ENCODE measurements around the gene SFSWAP. TPM values are rescaled to one million over a fixed set of nuclear protein-coding genes. Genes with fewer than 3 reads are reported as not detected.
A peak's percentile ranks its signal among the peaks of the same experiment; 100 is the strongest.
"Not testable (repeated sequence)": the region's sequence is repeated elsewhere in the genome, so short reads cannot be mapped to it uniquely, and the experiment has no call there.

Gene SFSWAP
- total RNA-seq, 2 donors from 2014 or later = 44.7 to 55.8 TPM

- Mint-ChIP-seq H3K4me1 (peaks cover 5% of the 10 kb centered on the region), H3K27ac (no peak overlapping the region), H3K27me3 (no peaks in the 10 kb centered on the region), H3K4me3 (no peak overlapping the region), H3K9me3 (no peaks in the 10 kb centered on the region), H3K36me3 (ENCODE audit: low read depth) (peaks cover 94% of the 10 kb centered on the region)
- ATAC-seq (replicated peaks) = no peak
Observed at GRCh38 chr12:131765961-131766360, 55.1 kb downstream of the SFSWAP start.

- Mint-ChIP-seq H3K4me3 (no peak overlapping the region), H3K27ac (no peak overlapping the region), H3K27me3 (no peaks in the 10 kb centered on the region), H3K36me3 (ENCODE audit: low read depth) (peaks cover 94% of the 10 kb centered on the region), H3K9me3 (no peaks in the 10 kb centered on the region), H3K4me1 (no peaks in the 10 kb centered on the region)
- no peak for ATAC-seq (replicated peaks)
Observed at GRCh38 chr12:131766382-131767107, 55.7 kb downstream of the SFSWAP start.

GRCh38 chr12:131770120-131770519, 59.2 kb downstream of the SFSWAP start:
- ATAC-seq (replicated peaks) = no peak
- Mint-ChIP-seq H3K4me3 (no peak overlapping the region), H3K9me3 (no peaks in the 10 kb centered on the region), H3K27me3 (no peaks in the 10 kb centered on the region), H3K36me3 (ENCODE audit: low read depth) (peaks cover 95% of the 10 kb centered on the region), H3K27ac (no peak overlapping the region), H3K4me1 (peaks cover 14% of the 10 kb centered on the region)

GRCh38 chr12:131771965-131772364, 61.1 kb downstream of the SFSWAP start:
- Mint-ChIP-seq H3K27me3 (no peaks in the 10 kb centered on the region), H3K4me3 (no peak overlapping the region), H3K27ac (peak overlapping the region; percentile 82), H3K9me3 (no peaks in the 10 kb centered on the region), H3K4me1 (peaks cover 14% of the 10 kb centered on the region), H3K36me3 (ENCODE audit: low read depth) (peaks cover 84% of the 10 kb centered on the region)
- ATAC-seq (replicated peaks) = no peak

GRCh38 chr12:131773582-131774221, 62.8 kb downstream of the SFSWAP start:
- Mint-ChIP-seq H3K4me1 (peaks cover 14% of the 10 kb centered on the region), H3K9me3 (no peaks in the 10 kb centered on the region), H3K4me3 (peak overlapping the region; percentile 57), H3K27me3 (no peaks in the 10 kb centered on the region), H3K27ac (peak overlapping the region; percentile 82), H3K36me3 (ENCODE audit: low read depth) (peaks cover 85% of the 10 kb centered on the region)
- ATAC-seq (replicated peaks) = peak; percentile 54

GRCh38 chr12:131774576-131775391, 63.9 kb downstream of the SFSWAP start:
- Mint-ChIP-seq H3K27ac (peak overlapping the region; percentile 82), H3K4me3 (no peak overlapping the region), H3K27me3 (no peaks in the 10 kb centered on the region), H3K4me1 (peaks cover 18% of the 10 kb centered on the region), H3K9me3 (no peaks in the 10 kb centered on the region), H3K36me3 (ENCODE audit: low read depth) (peaks cover 85% of the 10 kb centered on the region)
- no peak for ATAC-seq (replicated peaks)

- Mint-ChIP-seq H3K27me3 (no peaks in the 10 kb centered on the region), H3K4me3 (no peak overlapping the region), H3K27ac (peak overlapping the region; percentile 65), H3K9me3 (no peaks in the 10 kb centered on the region), H3K36me3 (ENCODE audit: low read depth) (peaks cover 85% of the 10 kb centered on the region), H3K4me1 (peaks cover 18% of the 10 kb centered on the region)
- ATAC-seq (replicated peaks) = no peak
Observed at GRCh38 chr12:131775392-131776236, 64.7 kb downstream of the SFSWAP start.

- Mint-ChIP-seq H3K4me1 (peaks cover 18% of the 10 kb centered on the region), H3K9me3 (no peaks in the 10 kb centered on the region), H3K27ac (peak overlapping the region; percentile 65), H3K27me3 (no peaks in the 10 kb centered on the region), H3K4me3 (no peak overlapping the region), H3K36me3 (ENCODE audit: low read depth) (peaks cover 82% of the 10 kb centered on the region)
- ATAC-seq (replicated peaks) = peak; percentile 81
Observed at GRCh38 chr12:131776237-131776889, 65.5 kb downstream of the SFSWAP start.

- H3K4me3 Mint-ChIP-seq; ATAC-seq (replicated peaks); H3K27ac Mint-ChIP-seq; H3K9me3 Mint-ChIP-seq; H3K27me3 Mint-ChIP-seq: not testable (repeated sequence)
- peaks cover 82% of the 10 kb centered on the region for H3K36me3 Mint-ChIP-seq (ENCODE audit: low read depth)
- peaks cover 18% of the 10 kb centered on the region for H3K4me1 Mint-ChIP-seq
Observed at GRCh38 chr12:131777269-131777668, 66.4 kb downstream of the SFSWAP start.

- ATAC-seq (replicated peaks) = no peak
- no peak overlapping the region for H3K27ac Mint-ChIP-seq
- H3K4me3 Mint-ChIP-seq = no peak overlapping the region
- peaks cover 70% of the 10 kb centered on the region for H3K36me3 Mint-ChIP-seq (ENCODE audit: low read depth)
- peaks cover 4% of the 10 kb centered on the region for H3K4me1 Mint-ChIP-seq
- H3K27me3 Mint-ChIP-seq = no peaks in the 10 kb centered on the region
- no peaks in the 10 kb centered on the region for H3K9me3 Mint-ChIP-seq
Observed at GRCh38 chr12:131779027-131779426, 68.1 kb downstream of the SFSWAP start.

GRCh38 chr12:131782061-131782460, 71.2 kb downstream of the SFSWAP start:
- H3K27ac Mint-ChIP-seq = no peak overlapping the region
- no peaks in the 10 kb centered on the region for H3K9me3 Mint-ChIP-seq
- no peak for ATAC-seq (replicated peaks)
- H3K27me3 Mint-ChIP-seq = no peaks in the 10 kb centered on the region
- H3K36me3 Mint-ChIP-seq (ENCODE audit: low read depth) = peaks cover 81% of the 10 kb centered on the region
- peaks cover 8% of the 10 kb centered on the region for H3K4me1 Mint-ChIP-seq
- no peak overlapping the region for H3K4me3 Mint-ChIP-seq

- Mint-ChIP-seq H3K27me3 (no peaks in the 10 kb centered on the region), H3K4me1 (peaks cover 6% of the 10 kb centered on the region)
Observed at GRCh38 chr12:131783915-131784541, 73.1 kb downstream of the SFSWAP start.

More at GRCh38 chr12:131783915-131784541, 73.1 kb downstream of the SFSWAP start:
- Mint-ChIP-seq H3K27ac (peak overlapping the region; percentile 59), H3K36me3 (ENCODE audit: low read depth) (peaks cover 82% of the 10 kb centered on the region), H3K4me3 (no peak overlapping the region), H3K9me3 (no peaks in the 10 kb centered on the region)
- peak; percentile 34 for ATAC-seq (replicated peaks)

Measured in activated T-helper 17 cell treated with anti-CD3 and anti-CD28 coated beads, Interleukin-2, amount 50 U/mL, for 72 hours (primary cell).